ENCODE data around the gene TUBG2.
"Not testable (repeated sequence)": the region's sequence is repeated elsewhere in the genome, so short reads cannot be mapped to it uniquely, and the experiment has no call there.

The TUBG2 gene

GRCh38 chr17:42653179-42654124, 5.6 kb upstream of the TUBG2 start:
- no peak for DNase-seq (ENCODE audit: low read depth in 2 of 2, low spot score in 1 of 2)

GRCh38 chr17:42655528-42655927, 3.6 kb upstream of the TUBG2 start:
- DNase-seq (ENCODE audit: low read depth in 2 of 2, low spot score in 1 of 2), result no peak

- no peak for DNase-seq (ENCODE audit: low read depth in 2 of 2, low spot score in 1 of 2)
Measured at GRCh38 chr17:42657824-42658588, 1.1 kb upstream of the TUBG2 start.

GRCh38 chr17:42659932-42660274, 819 bp downstream of the TUBG2 start:
- not testable (repeated sequence) for DNase-seq (ENCODE audit: low read depth in 2 of 2, low spot score in 1 of 2)

GRCh38 chr17:42660692-42661345, 1.7 kb downstream of the TUBG2 start:
- no peak for DNase-seq (ENCODE audit: low read depth in 2 of 2, low spot score in 1 of 2)

GRCh38 chr17:42665581-42666001, 6.5 kb downstream of the TUBG2 start:
- no peak for DNase-seq (ENCODE audit: low read depth in 2 of 2, low spot score in 1 of 2)

- DNase-seq (ENCODE audit: low read depth in 2 of 2, low spot score in 1 of 2), result not testable (repeated sequence)
Measured at GRCh38 chr17:42666126-42666525, 7.0 kb downstream of the TUBG2 start.

- DNase-seq (ENCODE audit: low read depth in 2 of 2, low spot score in 1 of 2), result no peak
Measured at GRCh38 chr17:42667088-42667951, 8.2 kb downstream of the TUBG2 start.

GRCh38 chr17:42669705-42669976, 10.6 kb downstream of the TUBG2 start:
- DNase-seq (ENCODE audit: low read depth in 2 of 2, low spot score in 1 of 2), result no peak

- no peak for DNase-seq (ENCODE audit: low read depth in 2 of 2, low spot score in 1 of 2)
Measured at GRCh38 chr17:42669977-42670788, 11.1 kb downstream of the TUBG2 start.

GRCh38 chr17:42670789-42671657, 11.9 kb downstream of the TUBG2 start:
- no peak for DNase-seq (ENCODE audit: low read depth in 2 of 2, low spot score in 1 of 2)

- DNase-seq (ENCODE audit: low read depth in 2 of 2, low spot score in 1 of 2), result no peak
Measured at GRCh38 chr17:42672038-42672437, 13.0 kb downstream of the TUBG2 start.

- no peak for DNase-seq (ENCODE audit: low read depth in 2 of 2, low spot score in 1 of 2)
Measured at GRCh38 chr17:42673266-42673884, 14.3 kb downstream of the TUBG2 start.

GRCh38 chr17:42673885-42674754, 15.0 kb downstream of the TUBG2 start:
- no peak for DNase-seq (ENCODE audit: low read depth in 2 of 2, low spot score in 1 of 2)

- no peak for DNase-seq (ENCODE audit: low read depth in 2 of 2, low spot score in 1 of 2)
Measured at GRCh38 chr17:42674755-42675347, 15.8 kb downstream of the TUBG2 start.

GRCh38 chr17:42675348-42675964, 16.4 kb downstream of the TUBG2 start:
- DNase-seq (ENCODE audit: low read depth in 2 of 2, low spot score in 1 of 2), result no peak

- DNase-seq (ENCODE audit: low read depth in 2 of 2, low spot score in 1 of 2), result no peak
Measured at GRCh38 chr17:42675965-42676423, 16.9 kb downstream of the TUBG2 start.
